GM18870 (cell line): ENCODE measurements around the gene KCTD1.

Source experiments
- ATAC-seq: cut with Tn5 transposase; IDR thresholded peaks from one replicate; pipeline ENCODE4 v1.9.1; 2021; ENCODE audit warnings: moderate library complexity; ENCODE audit not compliant: unreplicated experiment

The KCTD1 gene

DNA sequence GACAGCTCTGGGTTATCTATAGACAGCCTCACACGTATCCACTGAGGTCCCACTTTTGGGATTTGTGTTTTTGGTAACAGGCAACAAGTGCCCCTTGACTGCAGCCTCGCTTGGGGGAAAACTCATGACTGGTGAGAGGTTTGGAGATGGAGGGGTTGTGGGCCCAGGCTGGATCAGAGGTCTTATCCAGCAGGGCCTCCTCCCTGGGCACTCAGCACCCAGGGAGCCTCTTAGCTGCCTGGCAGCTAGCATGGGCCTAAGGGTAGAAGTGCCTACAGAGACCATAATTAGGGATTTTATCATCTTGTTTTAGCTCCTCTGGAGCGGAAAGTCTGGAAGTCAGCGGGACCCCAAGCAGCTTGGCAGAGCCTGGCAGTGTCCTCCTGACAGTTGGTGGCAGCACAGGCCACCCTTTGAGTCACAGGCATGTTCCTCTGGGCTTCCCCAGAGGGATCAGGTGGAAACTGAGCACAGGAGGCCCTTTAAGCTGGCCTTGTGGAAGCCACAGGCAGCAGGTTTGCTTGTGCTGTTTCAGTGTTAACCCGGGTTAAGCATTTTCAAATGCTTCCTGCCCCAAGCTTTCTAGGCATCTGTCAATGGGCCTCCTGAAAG lies 143.1 kb downstream of the KCTD1 start:
- ATAC-seq: peak; percentile 71
